IMR-90 (cell line): Measurements from ENCODE around the gene CEBPG. TPM values are rescaled to one million over a fixed set of nuclear protein-coding genes. Genes with fewer than 3 reads are reported as not detected.

Source experiments
- ATAC-seq: fragments of 200-7000 bp; cut with Tn5 transposase; 2 replicates; pipeline ENCODE4 v1.9.1; 2020; ENCODE audit warnings: low read depth, mild to moderate bottlenecking, moderate library complexity
- BruUV-seq: library from RNA; stranded (reverse); fragments of 400-500 nt; replicated peaks from 2 replicates; lab custom pipeline; 2021; lab: Mats Ljungman, UMichigan
- CTCF ChIA-PET: fragments of 300-600 bp; formaldehyde crosslinking; extraction: SDS; loops from one replicate; lab custom pipeline; 2021; ENCODE audit warnings: antibody characterized with exemption; lab: Yijun Ruan, JAX
- POLR2A ChIA-PET: fragments of 300-600 bp; sonication (Branson Sonifier 250); formaldehyde crosslinking; loops from one replicate; lab custom pipeline; 2022; ENCODE audit warnings: antibody characterized with exemption; ENCODE audit not compliant: unreplicated experiment; lab: Charles Lee
- DNase-seq: peaks from one replicate; pipeline ENCODE4 v3.0.0; 2013
- H2AFZ ChIP-seq: replicated peaks from 2 replicates; pipeline ENCODE3; 2013; ENCODE audit warnings: low read length, mild to moderate bottlenecking; ENCODE audit not compliant: poor library complexity
- H2AK5ac ChIP-seq: 2 replicates; pipeline ENCODE4 v1.6.1; 2013; ENCODE audit warnings: low read depth, low read length, inconsistent platforms
- H2AK9ac ChIP-seq: replicated peaks from 2 replicates; pipeline ENCODE3; 2013; ENCODE audit warnings: mild to moderate bottlenecking, low read depth, low read length, moderate library complexity; ENCODE audit not compliant: poor library complexity
- H2BK120ac ChIP-seq: 2 replicates; pipeline ENCODE4 v1.6.1; 2013; ENCODE audit warnings: low read depth, low read length, inconsistent platforms
- H2BK15ac ChIP-seq: 3 replicates; pipeline ENCODE4 v1.6.1; 2013; ENCODE audit warnings: low read depth, low read length, inconsistent platforms
- H2BK20ac ChIP-seq: 2 replicates; pipeline ENCODE4 v1.6.1; 2013; ENCODE audit warnings: low read depth, mild to moderate bottlenecking, inconsistent platforms, low read length, moderate library complexity
- H2BK5ac ChIP-seq: 2 replicates; pipeline ENCODE4 v1.6.1; 2013; ENCODE audit warnings: mild to moderate bottlenecking, low read depth, low read length, inconsistent platforms; ENCODE audit not compliant: poor library complexity, severe bottlenecking
- H3K14ac ChIP-seq: replicated peaks from 2 replicates; pipeline ENCODE4 v1.6.1; 2013; ENCODE audit warnings: low read depth, low read length, inconsistent platforms
- H3K18ac ChIP-seq: 2 replicates; pipeline ENCODE4 v1.6.1; 2013; ENCODE audit warnings: low read depth, low read length, control low read depth
- H3K23ac ChIP-seq: 2 replicates; pipeline ENCODE4 v1.6.1; 2013; ENCODE audit warnings: low read depth, low read length, inconsistent platforms
- H3K27ac ChIP-seq: 2 replicates; pipeline ENCODE4 v1.5.1; 2013; ENCODE audit warnings: mild to moderate bottlenecking, control low read depth, low read length; ENCODE audit not compliant: insufficient read depth
- H3K27me3 ChIP-seq: 2 replicates; pipeline ENCODE4 v1.6.1; 2013; ENCODE audit warnings: low read length; ENCODE audit not compliant: control insufficient read depth, insufficient read depth
- H3K36me3 ChIP-seq: 2 replicates; pipeline ENCODE4 v1.6.1; 2013; ENCODE audit warnings: low read length, mixed read lengths; ENCODE audit not compliant: control insufficient read depth, insufficient read depth
- H3K4ac ChIP-seq: 2 replicates; pipeline ENCODE4 v1.6.1; 2013; ENCODE audit warnings: low read depth, low read length, inconsistent platforms
- H3K4me1 ChIP-seq: 2 replicates; pipeline ENCODE4 v1.6.1; 2013; ENCODE audit warnings: low read length, mixed read lengths; ENCODE audit not compliant: control insufficient read depth, insufficient read depth
- H3K4me2 ChIP-seq: 2 replicates; pipeline ENCODE4 v1.6.1; 2013; ENCODE audit warnings: low read depth, mild to moderate bottlenecking, control low read depth, low read length, moderate library complexity
- H3K4me3 ChIP-seq: 2 replicates; pipeline ENCODE4 v1.5.1; 2013; ENCODE audit warnings: low read depth, mild to moderate bottlenecking, control low read depth, low read length, moderate library complexity; ENCODE audit not compliant: insufficient read depth
- H3K56ac ChIP-seq: 2 replicates; pipeline ENCODE4 v1.6.1; 2013; ENCODE audit warnings: low read length, inconsistent platforms; ENCODE audit not compliant: insufficient read depth; ENCODE audit errors: extremely low read depth
- H3K79me1 ChIP-seq, 2 experiments: 2 replicates each; pipeline ENCODE4 v1.6.1; 2013; ENCODE audit warnings: low read length in 2 of 2, inconsistent platforms in 1 of 2, low read depth in 1 of 2
- H3K9ac ChIP-seq: 2 replicates; pipeline ENCODE4 v1.6.1; 2013; ENCODE audit warnings: low read depth, low read length, control low read depth
- H3K9me1 ChIP-seq: 2 replicates; pipeline ENCODE4 v1.6.1; 2013; ENCODE audit warnings: low read length, inconsistent platforms; ENCODE audit not compliant: insufficient read depth
- H3K9me3 ChIP-seq: 2 replicates; pipeline ENCODE4 v1.6.1; 2013; ENCODE audit warnings: low read length; ENCODE audit not compliant: control insufficient read depth, insufficient read depth
- H4K20me1 ChIP-seq: 2 replicates; pipeline ENCODE4 v1.6.1; 2013; ENCODE audit warnings: low read length, inconsistent platforms; ENCODE audit not compliant: insufficient read depth
- H4K5ac ChIP-seq: 2 replicates; pipeline ENCODE4 v1.6.1; 2013; ENCODE audit warnings: mild to moderate bottlenecking, low read depth, low read length, control low read depth
- H4K8ac ChIP-seq, 2 experiments: 2 replicates each; pipeline ENCODE4 v1.6.1; 2013; ENCODE audit warnings: low read depth in 2 of 2, low read length in 2 of 2, control low read depth in 1 of 2, inconsistent platforms in 1 of 2
- H4K91ac ChIP-seq: 2 replicates; pipeline ENCODE4 v1.6.1; 2013; ENCODE audit warnings: low read depth, low read length, inconsistent platforms; ENCODE audit not compliant: insufficient read depth
- CEBPB ChIP-seq: IDR thresholded peaks from 2 replicates; pipeline ENCODE4 v1.6.1; 2012; ENCODE audit warnings: low read depth, low read length, improper control_type of control experiment
- CHD1 ChIP-seq: IDR thresholded peaks from 2 replicates; pipeline ENCODE4 v1.6.1; 2012; ENCODE audit warnings: low read depth, low read length, improper control_type of control experiment
- CTCF ChIP-seq: conservative IDR thresholded peaks from 2 replicates; pipeline ENCODE4 v1.5.1; 2012; ENCODE audit warnings: mild to moderate bottlenecking, low read depth, low read length, improper control_type of control experiment
- FOS ChIP-seq: fragments of 150-350 bp; IDR thresholded peaks from 2 replicates; pipeline ENCODE4 v1.6.1; 2016; ENCODE audit warnings: low read depth, low read length
- MAFK ChIP-seq: IDR thresholded peaks from 2 replicates; pipeline ENCODE4 v1.6.1; 2012; ENCODE audit warnings: low read depth, low read length, improper control_type of control experiment
- MAZ ChIP-seq: IDR thresholded peaks from 2 replicates; pipeline ENCODE4 v1.6.1; 2012; ENCODE audit warnings: low read depth, mild to moderate bottlenecking, low read length, improper control_type of control experiment, moderate library complexity, borderline replicate concordance
- MXI1 ChIP-seq: IDR thresholded peaks from 2 replicates; pipeline ENCODE4 v1.6.1; 2012; ENCODE audit warnings: low read depth, mild to moderate bottlenecking, low read length, moderate library complexity, borderline replicate concordance
- NFE2L2 ChIP-seq: fragments of 150-350 bp; IDR thresholded peaks from 2 replicates; pipeline ENCODE4 v1.6.1; 2016; ENCODE audit warnings: low read depth, mild to moderate bottlenecking, low read length
- POLR2A ChIP-seq: IDR thresholded peaks from 2 replicates; pipeline ENCODE4 v1.6.1; 2012; ENCODE audit warnings: mild to moderate bottlenecking, low read depth, low read length
- RAD21 ChIP-seq: IDR thresholded peaks from 2 replicates; pipeline ENCODE4 v1.6.1; 2012; ENCODE audit warnings: low read length, improper control_type of control experiment
- RCOR1 ChIP-seq: IDR thresholded peaks from 2 replicates; pipeline ENCODE4 v1.6.1; 2012; ENCODE audit warnings: mild to moderate bottlenecking, low read length, improper control_type of control experiment; ENCODE audit not compliant: insufficient replicate concordance
- RFX5 ChIP-seq: IDR thresholded peaks from 2 replicates; pipeline ENCODE4 v1.8.0; 2012; ENCODE audit warnings: low read depth, mild to moderate bottlenecking, low read length, moderate library complexity
- SMC3 ChIP-seq: fragments of 150-350 bp; IDR thresholded peaks from 2 replicates; pipeline ENCODE4 v1.6.1; 2016; ENCODE audit warnings: low read depth, mild to moderate bottlenecking, antibody characterized with exemption, low read length, moderate library complexity
- WGBS, 2 experiments: methylation state at CpG; one replicate each; pipeline versions ENCODE4 v1.1.5 to v1.1.7; 2013; ENCODE audit warnings: missing lambda C conversion rate in 2 of 2; ENCODE audit not compliant: insufficient read length in 1 of 2; ENCODE audit errors: extremely low coverage in 2 of 2; 5-methylcytosine and 5-hydroxymethylcytosine counted together
- dilution Hi-C: fragments of 300-500 bp; cut with HindIII; formaldehyde crosslinking; loops from one replicate; pipeline ENCODE4 v1.14.3; 2018; ENCODE audit warnings: low sequenced_read_pairs; ENCODE audit not compliant: unreplicated experiment
- in situ Hi-C: fragments of 300-500 bp; cut with MboI; formaldehyde crosslinking; loops from 3 replicates; pipeline ENCODE4 v1.14.3; 2019; ENCODE audit warnings: low sequenced_read_pairs, inconsistent platforms, mixed read lengths
- intact Hi-C: fragments of 100-400 bp; cut with micrococcal nuclease; formaldehyde crosslinking; loops from 2 replicates; pipeline ENCODE4 v1.10.0; 2022
- polyA plus RNA-seq, 3 experiments: library from polyadenylated mRNA; depleted of rRNA; stranded (reverse); fragments of >200 nt; gene quantifications; 2 replicates each; pipeline ENCODE4 v1.2.3, GENCODE V29; 2012; ENCODE audit warnings: low replicate concordance in 1 of 3
- total RNA-seq: library from RNA; depleted of rRNA; stranded (reverse); fragments of >200 nt; gene quantifications from 2 replicates; pipeline ENCODE4 v1.2.3, GENCODE V29; 2012
- TF ChIP-seq, protein P1 (sequence below): fragments of 150-350 bp; IDR thresholded peaks from 2 replicates; pipeline ENCODE4 v1.6.1; 2017; ENCODE audit warnings: mild to moderate bottlenecking, antibody characterized with exemption, low read length, low read depth
- TF ChIP-seq, protein P2 (sequence below): fragments of 150-350 bp; IDR thresholded peaks from 2 replicates; pipeline ENCODE4 v1.6.1; 2016; ENCODE audit warnings: low read depth, mild to moderate bottlenecking, low read length, moderate library complexity, borderline replicate concordance

CEBPG gene
- total and polyA plus RNA-seq, 2 of the 4 experiments (the other 2 are of a cell fraction): 9.2 to 14.3 TPM

DNA sequence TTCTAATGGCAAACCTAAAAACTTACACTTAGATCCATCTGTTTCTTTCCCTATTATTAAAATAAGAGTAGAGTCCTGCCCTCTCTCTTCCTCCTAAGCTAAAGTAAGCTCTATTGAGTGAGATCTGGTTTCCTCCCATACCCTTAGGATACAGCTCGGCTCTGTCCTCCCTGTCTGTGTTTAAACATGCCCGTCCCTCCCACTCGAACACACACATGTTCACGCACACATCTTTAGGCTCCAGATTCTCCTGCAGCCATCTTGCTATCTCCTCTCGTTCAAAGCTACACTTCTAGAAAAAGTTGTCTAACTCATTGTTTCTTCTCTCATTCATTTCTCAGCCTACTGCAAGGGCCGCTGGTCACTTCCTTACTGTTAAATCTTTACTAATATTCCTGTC, 15.1 kb upstream of the CEBPG start:
- H3K56ac ChIP-seq: no peak overlapping the region
- no TSS peak for BruUV-seq
- no peak overlapping the region for H2BK20ac ChIP-seq
- H4K91ac ChIP-seq: no peak overlapping the region
- H4K8ac ChIP-seq: no peak overlapping the region
- 80% methylated on average over 4 of the region's 6 CpGs; no CpG with 5 or more reads in 1 of the 2 experiments for WGBS, 2 experiments
- H3K4me3 ChIP-seq: no peak overlapping the region
- dilution Hi-C loops (no loop called here), in situ Hi-C loops (no loop called here), intact Hi-C loops (no loop called here)
- H2AFZ ChIP-seq: no peak overlapping the region
- TF ChIP-seq MAFK: no peak
- no peak for TF ChIP-seq RFX5
- TF ChIP-seq RCOR1: no peak
- TF ChIP-seq CEBPB: no peak
- TF ChIP-seq POLR2A: no peak
- TF ChIP-seq MAZ: no peak
- TF ChIP-seq CTCF: no peak
- no peak for TF ChIP-seq FOS
- no peak for TF ChIP-seq NFE2L2
- no peak for TF ChIP-seq RAD21
- TF ChIP-seq, protein P1, sequence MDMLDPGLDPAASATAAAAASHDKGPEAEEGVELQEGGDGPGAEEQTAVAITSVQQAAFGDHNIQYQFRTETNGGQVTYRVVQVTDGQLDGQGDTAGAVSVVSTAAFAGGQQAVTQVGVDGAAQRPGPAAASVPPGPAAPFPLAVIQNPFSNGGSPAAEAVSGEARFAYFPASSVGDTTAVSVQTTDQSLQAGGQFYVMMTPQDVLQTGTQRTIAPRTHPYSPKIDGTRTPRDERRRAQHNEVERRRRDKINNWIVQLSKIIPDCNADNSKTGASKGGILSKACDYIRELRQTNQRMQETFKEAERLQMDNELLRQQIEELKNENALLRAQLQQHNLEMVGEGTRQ: no peak
- no peak for TF ChIP-seq CHD1
- TF ChIP-seq, protein P2, sequence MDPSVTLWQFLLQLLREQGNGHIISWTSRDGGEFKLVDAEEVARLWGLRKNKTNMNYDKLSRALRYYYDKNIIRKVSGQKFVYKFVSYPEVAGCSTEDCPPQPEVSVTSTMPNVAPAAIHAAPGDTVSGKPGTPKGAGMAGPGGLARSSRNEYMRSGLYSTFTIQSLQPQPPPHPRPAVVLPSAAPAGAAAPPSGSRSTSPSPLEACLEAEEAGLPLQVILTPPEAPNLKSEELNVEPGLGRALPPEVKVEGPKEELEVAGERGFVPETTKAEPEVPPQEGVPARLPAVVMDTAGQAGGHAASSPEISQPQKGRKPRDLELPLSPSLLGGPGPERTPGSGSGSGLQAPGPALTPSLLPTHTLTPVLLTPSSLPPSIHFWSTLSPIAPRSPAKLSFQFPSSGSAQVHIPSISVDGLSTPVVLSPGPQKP: no peak
- TF ChIP-seq SMC3: no peak
- TF ChIP-seq MXI1: no peak
- no peak overlapping the region for H2AK5ac ChIP-seq
- no peak overlapping the region for H4K5ac ChIP-seq
- H3K4me1 ChIP-seq: no peaks in the 10 kb centered on the region
- H3K18ac ChIP-seq: no peak overlapping the region
- no peak overlapping the region for H2BK120ac ChIP-seq
- no peak overlapping the region for H3K27ac ChIP-seq
- ATAC-seq (no peak), DNase-seq (no peak)
- H3K79me1 ChIP-seq: no peaks in the 10 kb centered on the region
- no peak overlapping the region for H3K4me2 ChIP-seq
- CTCF ChIA-PET: no interaction called here
- H3K9ac ChIP-seq: no peak overlapping the region
- H3K27me3 ChIP-seq: peaks cover 21% of the 10 kb centered on the region
- no peak overlapping the region for H2AK9ac ChIP-seq
- H3K14ac ChIP-seq: no peak overlapping the region
- no peaks in the 10 kb centered on the region for H3K36me3 ChIP-seq
- no peaks in the 10 kb centered on the region for H3K9me3 ChIP-seq
- no peak overlapping the region for H2BK5ac ChIP-seq
- H3K9me1 ChIP-seq: no peaks in the 10 kb centered on the region
- no peak overlapping the region for H3K4ac ChIP-seq
- H4K20me1 ChIP-seq: no peaks in the 10 kb centered on the region
- H3K23ac ChIP-seq: no peak overlapping the region
- no peak overlapping the region for H2BK15ac ChIP-seq
- POLR2A ChIA-PET: no interaction called here
